ENCODE measurements around the gene CDH12.

CDH12 gene

GRCh38 chr5:22108545-22108944, 744.6 kb downstream of the CDH12 start:
- Histone ChIP-seq H3K9me3 (ENCODE audit: insufficient read depth, low read depth, low read length) (no peaks in the 10 kb centered on the region), H3K9ac (ENCODE audit: low read depth, low read length) (no peak overlapping the region), H3K4me3 (ENCODE audit: low read length) (no peak overlapping the region), H3K4me1 (ENCODE audit: insufficient read depth, low read length) (peaks cover 3% of the 10 kb centered on the region; the same call in 1 of the 2 replicates), H3K27ac (ENCODE audit: low read length) (no peak overlapping the region), H3K27me3 (ENCODE audit: insufficient read depth, low read length) (no peaks in the 10 kb centered on the region), H3K36me3 (ENCODE audit: insufficient read depth, low read depth, low read length) (no peaks in the 10 kb centered on the region)

DNA sequence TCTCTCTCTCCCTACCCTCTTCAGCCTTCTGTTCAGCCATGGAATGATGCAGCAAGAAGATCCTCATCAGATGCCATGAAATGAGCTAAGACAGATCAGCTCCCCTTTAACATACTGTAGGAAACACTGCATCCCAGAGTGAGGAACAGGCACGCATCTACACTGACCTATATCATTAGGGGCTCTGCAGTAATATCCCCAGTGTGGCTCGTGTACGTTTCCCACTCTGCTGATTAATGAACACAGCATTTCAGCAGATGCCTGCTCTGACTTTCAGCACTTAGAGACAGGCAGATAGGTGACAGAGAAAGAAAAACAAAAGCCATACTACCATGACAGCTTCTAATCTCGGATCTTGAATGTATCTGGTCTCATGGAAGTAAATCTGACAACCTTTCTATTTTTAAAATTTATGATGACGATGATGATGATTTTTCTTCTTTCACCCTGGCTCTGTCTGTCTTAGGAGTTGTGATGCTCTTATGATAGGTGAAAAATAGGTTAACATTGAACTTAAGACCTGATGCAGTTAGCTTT, 750.3 kb downstream of the CDH12 start:
- Histone ChIP-seq H3K9ac (ENCODE audit: low read depth, low read length) (no peak overlapping the region), H3K27me3 (ENCODE audit: insufficient read depth, low read length) (no peaks in the 10 kb centered on the region), H3K27ac (ENCODE audit: low read length) (no peak overlapping the region), H3K36me3 (ENCODE audit: insufficient read depth, low read depth, low read length) (no peaks in the 10 kb centered on the region), H3K4me1 (ENCODE audit: insufficient read depth, low read length) (no peaks in the 10 kb centered on the region), H3K4me3 (ENCODE audit: low read length) (no peak overlapping the region), H3K9me3 (ENCODE audit: insufficient read depth, low read depth, low read length) (no peaks in the 10 kb centered on the region)

GRCh38 chr5:22088517-22088916, 764.6 kb downstream of the CDH12 start:
- H3K27me3 ChIP-seq (ENCODE audit: insufficient read depth, low read length): no peaks in the 10 kb centered on the region
- H3K9me3 ChIP-seq (ENCODE audit: insufficient read depth, low read depth, low read length): no peaks in the 10 kb centered on the region
- H3K4me1 ChIP-seq (ENCODE audit: insufficient read depth, low read length): no peaks in the 10 kb centered on the region
- no peaks in the 10 kb centered on the region for H3K36me3 ChIP-seq (ENCODE audit: insufficient read depth, low read depth, low read length)
- H3K27ac ChIP-seq (ENCODE audit: low read length): no peak overlapping the region
- H3K4me3 ChIP-seq (ENCODE audit: low read length): no peak overlapping the region
- H3K9ac ChIP-seq (ENCODE audit: low read depth, low read length): no peak overlapping the region

DNA sequence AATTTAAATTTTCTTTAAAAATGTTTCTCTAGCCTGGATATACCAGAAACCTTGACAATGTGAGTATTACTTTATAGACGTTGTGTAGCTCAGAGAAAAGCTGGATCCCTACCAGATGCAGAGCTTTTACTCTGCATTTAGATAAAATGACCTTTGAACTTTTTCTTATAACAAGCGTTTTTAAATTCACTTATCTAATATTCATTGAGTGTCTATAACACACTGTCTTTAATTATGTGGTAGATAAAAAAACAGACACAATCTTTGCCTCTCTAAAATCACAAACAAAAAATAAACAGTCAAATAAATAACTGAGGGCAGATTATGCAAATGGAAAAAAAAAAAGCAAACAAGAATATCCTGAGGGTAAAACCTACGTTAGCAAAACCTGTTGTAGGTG, 773.6 kb downstream of the CDH12 start:
- no peaks in the 10 kb centered on the region for H3K36me3 ChIP-seq (ENCODE audit: insufficient read depth, low read depth, low read length)

GRCh38 chr5:22079002-22079401, 774.1 kb downstream of the CDH12 start:
- H3K9ac ChIP-seq (ENCODE audit: low read depth, low read length): no peak overlapping the region
- no peaks in the 10 kb centered on the region for H3K4me1 ChIP-seq (ENCODE audit: insufficient read depth, low read length)
- no peaks in the 10 kb centered on the region for H3K27me3 ChIP-seq (ENCODE audit: insufficient read depth, low read length)
- H3K4me3 ChIP-seq (ENCODE audit: low read length): no peak overlapping the region
- no peaks in the 10 kb centered on the region for H3K9me3 ChIP-seq (ENCODE audit: insufficient read depth, low read depth, low read length)
- H3K36me3 ChIP-seq (ENCODE audit: insufficient read depth, low read depth, low read length): no peaks in the 10 kb centered on the region
- no peak overlapping the region for H3K27ac ChIP-seq (ENCODE audit: low read length)

More for the DNA sequence above, 773.6 kb downstream of the CDH12 start:
- Histone ChIP-seq H3K27me3 (ENCODE audit: insufficient read depth, low read length) (no peaks in the 10 kb centered on the region), H3K9ac (ENCODE audit: low read depth, low read length) (no peak overlapping the region), H3K4me3 (ENCODE audit: low read length) (no peak overlapping the region), H3K4me1 (ENCODE audit: insufficient read depth, low read length) (no peaks in the 10 kb centered on the region), H3K27ac (ENCODE audit: low read length) (no peak overlapping the region), H3K9me3 (ENCODE audit: insufficient read depth, low read depth, low read length) (no peaks in the 10 kb centered on the region)

DNA sequence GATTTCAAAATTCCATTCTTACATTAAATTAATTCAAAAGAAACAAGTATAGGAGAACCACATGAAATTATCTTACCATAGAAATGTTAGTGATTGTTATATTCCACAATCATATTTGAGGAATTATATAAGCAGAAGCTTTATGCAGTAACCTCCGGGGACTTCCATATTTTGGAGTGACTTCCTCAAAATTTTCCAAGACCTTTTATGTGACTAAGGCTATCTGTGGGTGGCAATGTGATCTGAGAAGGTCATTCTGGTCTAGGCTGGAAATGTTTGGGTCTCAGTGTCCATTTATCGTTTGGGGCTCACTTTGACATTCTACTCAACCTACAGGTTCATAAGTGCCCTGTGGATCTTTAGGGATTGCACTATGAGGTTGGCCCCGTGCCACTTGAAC, 776.6 kb downstream of the CDH12 start:
- H3K27ac ChIP-seq (ENCODE audit: low read length): no peak overlapping the region
- no peak overlapping the region for H3K9ac ChIP-seq (ENCODE audit: low read depth, low read length)
- H3K9me3 ChIP-seq (ENCODE audit: insufficient read depth, low read depth, low read length): no peaks in the 10 kb centered on the region
- H3K27me3 ChIP-seq (ENCODE audit: insufficient read depth, low read length): no peaks in the 10 kb centered on the region
- no peak overlapping the region for H3K4me3 ChIP-seq (ENCODE audit: low read length)
- no peaks in the 10 kb centered on the region for H3K36me3 ChIP-seq (ENCODE audit: insufficient read depth, low read depth, low read length)
- no peaks in the 10 kb centered on the region for H3K4me1 ChIP-seq (ENCODE audit: insufficient read depth, low read length)

GRCh38 chr5:22070186-22070728, 782.9 kb downstream of the CDH12 start:
- Histone ChIP-seq H3K27ac (ENCODE audit: low read length) (no peak overlapping the region), H3K4me3 (ENCODE audit: low read length) (no peak overlapping the region), H3K9me3 (ENCODE audit: insufficient read depth, low read depth, low read length) (no peaks in the 10 kb centered on the region), H3K4me1 (ENCODE audit: insufficient read depth, low read length) (no peaks in the 10 kb centered on the region), H3K36me3 (ENCODE audit: insufficient read depth, low read depth, low read length) (no peaks in the 10 kb centered on the region), H3K9ac (ENCODE audit: low read depth, low read length) (no peak overlapping the region), H3K27me3 (ENCODE audit: insufficient read depth, low read length) (no peaks in the 10 kb centered on the region)

DNA sequence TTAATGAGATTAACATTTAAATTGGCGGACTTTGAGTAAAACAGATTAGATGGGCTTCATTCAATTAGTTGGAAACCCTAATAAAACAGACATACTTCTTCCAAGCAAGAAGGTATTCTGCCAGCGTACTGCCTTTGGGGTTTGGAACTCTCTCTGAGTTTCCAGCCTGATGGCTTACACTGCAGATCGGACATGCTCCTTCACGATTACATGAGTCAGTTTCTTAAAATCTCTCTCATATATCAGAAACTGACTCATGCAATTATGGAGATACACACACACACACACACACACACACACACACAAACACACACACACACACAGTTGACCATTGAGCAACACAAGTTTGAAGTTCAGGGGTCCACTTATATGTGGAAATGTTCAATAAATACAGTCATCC, 789.4 kb downstream of the CDH12 start:
- Histone ChIP-seq H3K27ac (ENCODE audit: low read length) (no peak overlapping the region), H3K9me3 (ENCODE audit: insufficient read depth, low read depth, low read length) (no peaks in the 10 kb centered on the region), H3K4me3 (ENCODE audit: low read length) (no peak overlapping the region), H3K4me1 (ENCODE audit: insufficient read depth, low read length) (no peaks in the 10 kb centered on the region), H3K27me3 (ENCODE audit: insufficient read depth, low read length) (no peaks in the 10 kb centered on the region), H3K9ac (ENCODE audit: low read depth, low read length) (no peak overlapping the region), H3K36me3 (ENCODE audit: insufficient read depth, low read depth, low read length) (no peaks in the 10 kb centered on the region)

DNA sequence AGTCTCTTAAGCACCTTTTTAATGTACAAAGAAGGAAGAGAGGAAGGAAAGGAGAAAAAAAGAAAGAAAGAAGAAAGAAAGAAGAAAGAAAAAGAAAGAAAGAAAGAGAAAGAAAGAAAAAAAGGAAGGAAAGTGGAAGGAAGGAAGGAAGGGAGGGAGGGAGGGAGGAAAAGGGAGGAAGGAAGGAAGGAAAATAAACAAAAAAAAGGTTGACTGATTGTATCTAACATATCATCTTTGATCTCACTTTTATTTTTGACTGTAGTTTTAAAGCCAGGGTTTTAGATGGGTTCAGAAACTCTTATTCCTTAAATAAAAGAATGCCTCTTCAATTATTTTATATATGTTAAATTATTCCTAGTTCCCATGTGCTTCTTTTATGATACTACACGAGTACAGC, 794.5 kb downstream of the CDH12 start:
- H3K4me3 ChIP-seq (ENCODE audit: low read length): no peak overlapping the region
- no peaks in the 10 kb centered on the region for H3K36me3 ChIP-seq (ENCODE audit: insufficient read depth, low read depth, low read length)
- no peaks in the 10 kb centered on the region for H3K9me3 ChIP-seq (ENCODE audit: insufficient read depth, low read depth, low read length)
- no peak overlapping the region for H3K27ac ChIP-seq (ENCODE audit: low read length)
- no peak overlapping the region for H3K9ac ChIP-seq (ENCODE audit: low read depth, low read length)
- H3K4me1 ChIP-seq (ENCODE audit: insufficient read depth, low read length): no peaks in the 10 kb centered on the region
- H3K27me3 ChIP-seq (ENCODE audit: insufficient read depth, low read length): no peaks in the 10 kb centered on the region

- no peak overlapping the region for H3K9ac ChIP-seq (ENCODE audit: low read depth, low read length)
- no peak overlapping the region for H3K4me3 ChIP-seq (ENCODE audit: low read length)
- H3K36me3 ChIP-seq (ENCODE audit: insufficient read depth, low read depth, low read length): no peaks in the 10 kb centered on the region
- no peaks in the 10 kb centered on the region for H3K9me3 ChIP-seq (ENCODE audit: insufficient read depth, low read depth, low read length)
- no peak overlapping the region for H3K27ac ChIP-seq (ENCODE audit: low read length)
- no peaks in the 10 kb centered on the region for H3K27me3 ChIP-seq (ENCODE audit: insufficient read depth, low read length)
- no peaks in the 10 kb centered on the region for H3K4me1 ChIP-seq (ENCODE audit: insufficient read depth, low read length)
Observed at GRCh38 chr5:22057012-22057411, 796.1 kb downstream of the CDH12 start.

GRCh38 chr5:22056601-22057000, 796.5 kb downstream of the CDH12 start:
- Histone ChIP-seq H3K9me3 (ENCODE audit: insufficient read depth, low read depth, low read length) (no peaks in the 10 kb centered on the region), H3K27ac (ENCODE audit: low read length) (no peak overlapping the region), H3K36me3 (ENCODE audit: insufficient read depth, low read depth, low read length) (no peaks in the 10 kb centered on the region), H3K4me3 (ENCODE audit: low read length) (no peak overlapping the region), H3K4me1 (ENCODE audit: insufficient read depth, low read length) (no peaks in the 10 kb centered on the region), H3K9ac (ENCODE audit: low read depth, low read length) (no peak overlapping the region), H3K27me3 (ENCODE audit: insufficient read depth, low read length) (no peaks in the 10 kb centered on the region)

DNA sequence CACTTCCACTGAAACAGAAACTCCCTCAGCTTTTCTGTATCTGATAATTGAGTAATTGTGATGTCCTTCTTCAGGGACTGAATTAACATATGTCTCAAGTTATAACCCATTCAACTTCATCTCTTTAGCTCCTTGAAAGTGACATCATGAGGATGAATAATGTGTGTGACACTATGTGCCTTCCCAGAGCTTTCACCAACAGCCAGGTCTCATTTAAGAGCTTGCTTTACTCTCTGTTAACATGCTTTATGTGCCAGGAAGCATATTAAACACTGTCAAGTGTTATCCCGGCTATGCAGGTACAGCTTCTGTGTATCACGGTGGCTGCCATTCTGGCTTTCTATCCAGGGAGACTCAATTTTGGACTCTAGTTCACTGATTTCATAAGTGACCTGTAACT, 799.9 kb downstream of the CDH12 start:
- H3K27ac ChIP-seq (ENCODE audit: low read length): no peak overlapping the region
- no peaks in the 10 kb centered on the region for H3K27me3 ChIP-seq (ENCODE audit: insufficient read depth, low read length)
- no peak overlapping the region for H3K9ac ChIP-seq (ENCODE audit: low read depth, low read length)
- H3K4me3 ChIP-seq (ENCODE audit: low read length): no peak overlapping the region
- H3K9me3 ChIP-seq (ENCODE audit: insufficient read depth, low read depth, low read length): no peaks in the 10 kb centered on the region
- H3K36me3 ChIP-seq (ENCODE audit: insufficient read depth, low read depth, low read length): no peaks in the 10 kb centered on the region
- H3K4me1 ChIP-seq (ENCODE audit: insufficient read depth, low read length): no peaks in the 10 kb centered on the region
